ENCODE results near the gene GJD3. TPM values are rescaled to one million over a fixed set of nuclear protein-coding genes. Genes with fewer than 3 reads are reported as not detected.

The GJD3 gene
- total RNA-seq, 1 experiment from 2014 or later, result 0.33 TPM

GRCh38 chr17:40313668-40314583 lies 50.6 kb downstream of the GJD3 start:
- intact Hi-C loops (cut with micrococcal nuclease; ENCODE audit: unreplicated experiment), result no loop called here
- peak overlapping the region; percentile 95 for H3K27ac ChIP-seq (ENCODE audit: low read length)
- BruUV-seq (replicated peaks), result no TSS peak
- ATAC-seq (no peak), DNase-seq (ENCODE audit: low read depth, low spot score) (no peak)
- H3K36me3 ChIP-seq (ENCODE audit: control insufficient read depth, insufficient read depth, low read length), result no peaks in the 10 kb centered on the region; the same call in 1 of the 2 replicates
- H3K27me3 ChIP-seq (ENCODE audit: control insufficient read depth, insufficient read depth, low read length), result no peaks in the 10 kb centered on the region
- in situ Hi-C loops (cut with HindIII; ENCODE audit: low pct_unique_long_range_greater_than_20kb, low sequenced_read_pairs), result no loop called here
- POLR2A ChIA-PET, result interaction anchor here (0.6 kb wide), 1 partner anchor 38 kb away, joined by 3 read pairs; no protein-coding TSS in a partner anchor
- no peak overlapping the region for H3K4me3 ChIP-seq (ENCODE audit: low read depth in 2 of 2, low read length in 2 of 2)
- peaks cover 78% of the 10 kb centered on the region for H3K4me1 ChIP-seq (ENCODE audit: control insufficient read depth, insufficient read depth, low read length)
- no peaks in the 10 kb centered on the region for H3K9me3 ChIP-seq (ENCODE audit: control insufficient read depth, insufficient read depth, low read depth, low read length)
- TF ChIP-seq POLR2AphosphoS5 (IDR thresholded peaks at IDR 0.05; ENCODE audit: low read depth, low read length), result no peak
- TF ChIP-seq SIN3A (IDR thresholded peaks at IDR 0.05; ENCODE audit: borderline replicate concordance, insufficient read depth, low read depth, low read length), result no peak
- no peak for TF ChIP-seq CTCF (IDR thresholded peaks at IDR 0.05)
- CTCF ChIA-PET, result no interaction called here

Other genes starting within 250 kb of the GJD3 start
- 96.3 TPM for gene MSL1, start 242.8 kb downstream of the GJD3 start, total RNA-seq (2021; ENCODE audit: unreplicated experiment)
- 97.4 TPM for gene CASC3, start 224.2 kb downstream of the GJD3 start, total RNA-seq (2021; ENCODE audit: unreplicated experiment)
- 6.5 TPM for gene RAPGEFL1, start 187.3 kb downstream of the GJD3 start, total RNA-seq (2021; ENCODE audit: unreplicated experiment)
- 45.9 TPM for gene WIPF2, start 145.4 kb downstream of the GJD3 start, total RNA-seq (2021; ENCODE audit: unreplicated experiment)
- 66.3 TPM for gene CDC6, start 76.9 kb downstream of the GJD3 start, total RNA-seq (2021; ENCODE audit: unreplicated experiment)
- gene RARA, start 55.6 kb downstream of the GJD3 start, total RNA-seq (2021; ENCODE audit: unreplicated experiment), result 55.6 TPM
- 230 TPM for gene TOP2A, start 53.2 kb upstream of the GJD3 start, total RNA-seq (2021; ENCODE audit: unreplicated experiment)
- gene IGFBP4, start 78.7 kb upstream of the GJD3 start, total RNA-seq (2021; ENCODE audit: unreplicated experiment), result 27.1 TPM
- not detected for gene TNS4, start 136.9 kb upstream of the GJD3 start, total RNA-seq (2021; ENCODE audit: unreplicated experiment)
- 0.44 TPM for gene CCR7, start 200.7 kb upstream of the GJD3 start, total RNA-seq (2021; ENCODE audit: unreplicated experiment)